Measurements from ENCODE around the gene RALGAPA2. TPM values are rescaled to one million over a fixed set of nuclear protein-coding genes. Genes with fewer than 3 reads are reported as not detected.

The RALGAPA2 gene
- total RNA-seq, 1 donor from 2014 or later, result 30.3 TPM

- TF ChIP-seq, protein P1, sequence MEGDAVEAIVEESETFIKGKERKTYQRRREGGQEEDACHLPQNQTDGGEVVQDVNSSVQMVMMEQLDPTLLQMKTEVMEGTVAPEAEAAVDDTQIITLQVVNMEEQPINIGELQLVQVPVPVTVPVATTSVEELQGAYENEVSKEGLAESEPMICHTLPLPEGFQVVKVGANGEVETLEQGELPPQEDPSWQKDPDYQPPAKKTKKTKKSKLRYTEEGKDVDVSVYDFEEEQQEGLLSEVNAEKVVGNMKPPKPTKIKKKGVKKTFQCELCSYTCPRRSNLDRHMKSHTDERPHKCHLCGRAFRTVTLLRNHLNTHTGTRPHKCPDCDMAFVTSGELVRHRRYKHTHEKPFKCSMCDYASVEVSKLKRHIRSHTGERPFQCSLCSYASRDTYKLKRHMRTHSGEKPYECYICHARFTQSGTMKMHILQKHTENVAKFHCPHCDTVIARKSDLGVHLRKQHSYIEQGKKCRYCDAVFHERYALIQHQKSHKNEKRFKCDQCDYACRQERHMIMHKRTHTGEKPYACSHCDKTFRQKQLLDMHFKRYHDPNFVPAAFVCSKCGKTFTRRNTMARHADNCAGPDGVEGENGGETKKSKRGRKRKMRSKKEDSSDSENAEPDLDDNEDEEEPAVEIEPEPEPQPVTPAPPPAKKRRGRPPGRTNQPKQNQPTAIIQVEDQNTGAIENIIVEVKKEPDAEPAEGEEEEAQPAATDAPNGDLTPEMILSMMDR (IDR thresholded peaks at IDR 0.05; ENCODE audit: unreplicated experiment), result no peak
- Mint-ChIP-seq H3K36me3 (ENCODE audit: low read depth, unreplicated experiment) (peaks cover 20% of the 10 kb centered on the region), H3K9me3 (ENCODE audit: unreplicated experiment) (peaks cover 7% of the 10 kb centered on the region), H3K27me3 (ENCODE audit: unreplicated experiment) (peaks cover 3% of the 10 kb centered on the region), H3K4me1 (ENCODE audit: unreplicated experiment) (no peaks in the 10 kb centered on the region), H3K27ac (ENCODE audit: unreplicated experiment) (no peak overlapping the region), H3K4me3 (ENCODE audit: unreplicated experiment) (no peak overlapping the region)
- DNase-seq (ENCODE audit: low spot score), result no peak
Observed at GRCh38 chr20:20519269-20519668, 193.2 kb downstream of the RALGAPA2 start.

GRCh38 chr20:20518263-20518662, 194.2 kb downstream of the RALGAPA2 start:
- DNase-seq (ENCODE audit: low spot score), result no peak
- H3K36me3 Mint-ChIP-seq (ENCODE audit: low read depth, unreplicated experiment), result peaks cover 30% of the 10 kb centered on the region
- peaks cover 7% of the 10 kb centered on the region for H3K9me3 Mint-ChIP-seq (ENCODE audit: unreplicated experiment)
- H3K27me3 Mint-ChIP-seq (ENCODE audit: unreplicated experiment), result peaks cover 5% of the 10 kb centered on the region
- no peak overlapping the region for H3K27ac Mint-ChIP-seq (ENCODE audit: unreplicated experiment)
- no peaks in the 10 kb centered on the region for H3K4me1 Mint-ChIP-seq (ENCODE audit: unreplicated experiment)
- TF ChIP-seq, protein P1 (IDR thresholded peaks at IDR 0.05; ENCODE audit: unreplicated experiment), result no peak
- no peak overlapping the region for H3K4me3 Mint-ChIP-seq (ENCODE audit: unreplicated experiment)

DNA sequence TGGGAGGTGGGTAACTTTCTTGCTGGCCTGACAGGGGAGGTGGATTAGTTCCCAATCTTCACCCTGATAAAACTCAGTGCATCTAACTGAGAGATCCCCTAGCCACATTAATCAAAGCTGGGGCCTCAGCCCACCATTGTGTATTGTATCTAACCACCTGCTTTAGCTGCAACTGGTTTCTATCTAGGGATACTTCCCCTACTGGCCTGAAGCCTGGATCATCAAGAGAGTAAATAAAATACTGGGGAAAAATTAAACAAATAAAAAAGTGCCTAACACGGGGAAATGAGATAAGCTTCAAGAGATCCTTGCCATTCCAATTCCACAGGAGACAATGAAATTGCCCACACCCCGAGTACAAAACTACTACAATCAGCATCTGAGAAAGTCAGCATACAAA, 195.1 kb downstream of the RALGAPA2 start:
- peaks cover 6% of the 10 kb centered on the region for H3K27me3 Mint-ChIP-seq (ENCODE audit: unreplicated experiment)
- no peak overlapping the region for H3K27ac Mint-ChIP-seq (ENCODE audit: unreplicated experiment)
- TF ChIP-seq, protein P1 (IDR thresholded peaks at IDR 0.05; ENCODE audit: unreplicated experiment), result no peak
- H3K9me3 Mint-ChIP-seq (ENCODE audit: unreplicated experiment), result peaks cover 7% of the 10 kb centered on the region
- peaks cover 39% of the 10 kb centered on the region for H3K36me3 Mint-ChIP-seq (ENCODE audit: low read depth, unreplicated experiment)
- no peak for DNase-seq (ENCODE audit: low spot score)
- H3K4me3 Mint-ChIP-seq (ENCODE audit: unreplicated experiment), result no peak overlapping the region
- H3K4me1 Mint-ChIP-seq (ENCODE audit: unreplicated experiment), result no peaks in the 10 kb centered on the region

GRCh38 chr20:20513720-20514119, 198.7 kb downstream of the RALGAPA2 start:
- Mint-ChIP-seq H3K4me3 (ENCODE audit: unreplicated experiment) (peak overlapping the region; percentile 77), H3K4me1 (ENCODE audit: unreplicated experiment) (no peaks in the 10 kb centered on the region), H3K36me3 (ENCODE audit: low read depth, unreplicated experiment) (peaks cover 43% of the 10 kb centered on the region), H3K9me3 (ENCODE audit: unreplicated experiment) (peaks cover 7% of the 10 kb centered on the region), H3K27me3 (ENCODE audit: unreplicated experiment) (peaks cover 4% of the 10 kb centered on the region), H3K27ac (ENCODE audit: unreplicated experiment) (no peak overlapping the region)
- no peak for DNase-seq (ENCODE audit: low spot score)
- TF ChIP-seq, protein P1 (IDR thresholded peaks at IDR 0.05; ENCODE audit: unreplicated experiment), result no peak

DNA sequence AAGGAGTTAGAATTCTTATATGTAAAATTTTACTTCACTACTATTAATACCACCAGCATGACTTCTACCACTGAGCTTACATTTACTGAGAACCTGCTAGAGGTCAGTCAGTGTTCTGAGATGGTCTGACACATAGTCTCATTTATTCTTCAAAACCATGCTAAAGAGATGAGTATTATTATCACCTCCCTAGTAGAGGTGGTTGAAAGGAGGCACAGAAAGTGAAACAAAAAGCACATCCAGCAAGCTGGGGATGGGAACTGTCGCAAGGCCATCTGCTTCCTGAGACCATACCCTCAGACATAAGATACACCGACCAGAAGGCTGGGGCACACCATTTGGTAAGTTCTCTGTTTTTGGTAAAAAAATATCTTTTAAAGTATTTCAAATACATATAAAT, 206.9 kb downstream of the RALGAPA2 start:
- Mint-ChIP-seq H3K27me3 (ENCODE audit: unreplicated experiment) (no peaks in the 10 kb centered on the region), H3K27ac (ENCODE audit: unreplicated experiment) (no peak overlapping the region), H3K4me1 (ENCODE audit: unreplicated experiment) (no peaks in the 10 kb centered on the region), H3K4me3 (ENCODE audit: unreplicated experiment) (no peak overlapping the region), H3K36me3 (ENCODE audit: low read depth, unreplicated experiment) (peaks cover 4% of the 10 kb centered on the region), H3K9me3 (ENCODE audit: unreplicated experiment) (no peaks in the 10 kb centered on the region)
- DNase-seq (ENCODE audit: low spot score), result no peak
- TF ChIP-seq, protein P1 (IDR thresholded peaks at IDR 0.05; ENCODE audit: unreplicated experiment), result no peak
